HepG2 (cell line): ENCODE measurements around the gene SIRT7. TPM values are rescaled to one million over a fixed set of nuclear protein-coding genes. Genes with fewer than 3 reads are reported as not detected.

Experiments
- CCDC6 ChIP-seq: sonication (generic); formaldehyde crosslinking; IDR thresholded peaks from 2 replicates; pipeline ENCODE4 v1.8.1; 2022; ENCODE audit warnings: mild to moderate bottlenecking, missing genetic modification reagents, moderate library complexity
- EED ChIP-seq: sonication (generic); formaldehyde crosslinking; IDR thresholded peaks from 2 replicates; pipeline ENCODE4 v1.5.0; 2020; ENCODE audit warnings: mild to moderate bottlenecking, missing genetic modification reagents
- FOSL2 ChIP-seq: sonication (generic); formaldehyde crosslinking; IDR thresholded peaks from 2 replicates; pipeline ENCODE4 v1.4.0; 2020; ENCODE audit warnings: missing genetic modification reagents
- KLF16 ChIP-seq, 2 experiments: sonication (generic) in 1 of 2; formaldehyde crosslinking in 1 of 2; IDR thresholded peaks; 2 replicates each; pipeline versions ENCODE4 v1.6.1 to v1.8.0; 2016 to 2023; ENCODE audit warnings: missing genetic modification reagents in 2 of 2, missing compliant biosample characterization in 1 of 2
- MXI1 ChIP-seq: IDR thresholded peaks from 3 replicates; pipeline ENCODE4 v1.6.1; 2012; ENCODE audit warnings: low read depth, low read length, inconsistent platforms, borderline replicate concordance
- NFATC3 ChIP-seq: sonication (generic); formaldehyde crosslinking; IDR thresholded peaks from 2 replicates; pipeline ENCODE4 v1.5.1; 2020; ENCODE audit warnings: mild to moderate bottlenecking, missing genetic modification reagents
- NR2C2 ChIP-seq: sonication (generic); formaldehyde crosslinking; IDR thresholded peaks from 2 replicates; pipeline ENCODE4 v1.4.0; 2020; ENCODE audit warnings: missing genetic modification reagents, mild to moderate bottlenecking, moderate library complexity, borderline replicate concordance
- PAWR ChIP-seq: sonication (generic); formaldehyde crosslinking; IDR thresholded peaks from 2 replicates; pipeline ENCODE4 v1.4.0; 2020; ENCODE audit warnings: missing genetic modification reagents, mild to moderate bottlenecking, borderline replicate concordance
- RBAK ChIP-seq: sonication (generic); formaldehyde crosslinking; IDR thresholded peaks from 2 replicates; pipeline ENCODE4 v1.5.1; 2020; ENCODE audit warnings: mild to moderate bottlenecking, missing genetic modification reagents
- SMAD9 ChIP-seq: sonication (generic); formaldehyde crosslinking; IDR thresholded peaks from 2 replicates; pipeline ENCODE4 v1.5.1; 2020; ENCODE audit warnings: mild to moderate bottlenecking, missing genetic modification reagents
- ZNF546 ChIP-seq: sonication (generic); formaldehyde crosslinking; conservative IDR thresholded peaks from 2 replicates; pipeline ENCODE4 v1.8.1; 2023; ENCODE audit warnings: mild to moderate bottlenecking, missing genetic modification reagents
- polyA plus RNA-seq, 8 experiments: library from polyadenylated mRNA; depleted of rRNA in 3 of 8; stranded (reverse) in 7 of 8; unstranded in 1 of 8; fragments of >200 nt; fragmentation: Illumina TruSeq in 4 of 8; extraction: Trizol in 4 of 8; gene quantifications; 2 replicates each; pipeline versions ENCODE4 v1.2.1 to v1.2.3, GENCODE V29; 2011 to 2016; ENCODE audit warnings: low read depth in 4 of 8, missing spikeins in 1 of 8, mixed read lengths in 1 of 8; ENCODE audit not compliant: insufficient read depth in 1 of 8
- total RNA-seq, 5 experiments: library from RNA; depleted of rRNA; stranded (reverse); fragments of >200 nt; fragmentation: Illumina TruSeq; extraction: Trizol; gene quantifications; 2 replicates each; pipeline ENCODE4 v1.2.3, GENCODE V29; 2016; ENCODE audit warnings: low read depth in 1 of 5
- TF ChIP-seq, protein P1 (sequence below): sonication (generic); formaldehyde crosslinking; IDR thresholded peaks from 2 replicates; pipeline ENCODE4 v1.4.0; 2020; ENCODE audit warnings: missing genetic modification reagents, borderline replicate concordance
- TF ChIP-seq, protein P2 (sequence below): sonication (generic); formaldehyde crosslinking; IDR thresholded peaks from 2 replicates; pipeline ENCODE4 v1.4.0; 2020; ENCODE audit warnings: missing genetic modification reagents
- TF ChIP-seq, protein P3 (sequence below): sonication (generic); formaldehyde crosslinking; IDR thresholded peaks from 2 replicates; pipeline ENCODE4 v1.4.0; 2020; ENCODE audit warnings: missing genetic modification reagents
- TF ChIP-seq, protein P4 (sequence below): sonication (generic); formaldehyde crosslinking; IDR thresholded peaks from 2 replicates; pipeline ENCODE4 v1.4.0; 2020; ENCODE audit warnings: missing genetic modification reagents
- TF ChIP-seq, protein P5 (sequence below): sonication (generic); formaldehyde crosslinking; conservative IDR thresholded peaks from 2 replicates; pipeline ENCODE4 v1.8.1; 2023; ENCODE audit warnings: missing genetic modification reagents
- TF ChIP-seq, protein P6 (sequence below): sonication (generic); formaldehyde crosslinking; IDR thresholded peaks from 2 replicates; pipeline ENCODE4 v1.4.0; 2020; ENCODE audit warnings: missing genetic modification reagents

SIRT7 gene
- total and polyA plus RNA-seq, 2 of the 13 experiments (the other 11 are each of a cell fraction or from before 2014, with no cell fraction given), result 8.3 to 24.8 TPM

DNA sequence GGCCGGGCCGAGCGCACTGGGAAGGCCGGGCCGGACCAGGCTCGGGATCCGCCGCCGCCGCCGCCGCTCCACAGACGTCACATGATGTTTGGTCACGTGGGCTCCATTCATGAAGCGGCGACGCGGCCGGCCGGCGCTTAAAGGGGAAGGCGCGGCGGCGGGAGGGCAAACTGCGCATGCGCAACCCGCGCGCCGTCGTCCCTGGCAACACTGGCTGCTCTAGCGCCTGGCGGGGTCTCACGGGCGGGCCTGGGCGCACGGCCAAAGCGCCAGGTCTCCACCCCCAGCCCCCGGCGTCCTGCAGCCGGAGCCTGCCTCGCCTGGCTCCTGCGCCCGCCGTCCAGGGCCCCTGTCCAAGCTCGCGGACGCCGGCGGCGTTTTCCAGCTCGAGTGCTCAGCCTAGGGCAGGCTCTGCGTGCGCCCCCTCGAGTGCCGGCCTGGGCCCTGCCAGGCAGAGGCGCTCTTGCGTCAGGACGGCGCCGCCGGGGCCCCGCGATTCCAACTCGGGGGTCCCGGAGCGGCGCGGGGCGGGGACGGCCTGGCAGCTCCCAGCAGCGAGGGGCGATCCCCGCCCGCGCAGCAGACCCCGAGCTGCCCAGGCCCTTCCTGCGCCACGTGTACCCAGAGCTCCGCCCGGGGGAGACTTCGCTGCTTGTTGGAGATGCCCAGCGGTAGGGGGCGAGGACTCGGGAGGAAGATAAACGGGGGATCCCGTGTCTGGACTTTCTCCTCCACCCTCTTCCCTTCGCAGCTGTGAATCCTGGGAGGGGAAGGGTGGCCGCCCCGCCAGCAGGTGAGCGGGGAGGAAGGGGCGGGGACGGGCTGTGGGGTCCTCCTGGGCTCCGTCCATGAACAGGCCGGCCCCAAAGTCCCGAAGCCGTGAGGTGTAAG, 9.9 kb upstream of the SIRT7 start, which contains the start of gene MAFG (continued):
- TF ChIP-seq, protein P1, sequence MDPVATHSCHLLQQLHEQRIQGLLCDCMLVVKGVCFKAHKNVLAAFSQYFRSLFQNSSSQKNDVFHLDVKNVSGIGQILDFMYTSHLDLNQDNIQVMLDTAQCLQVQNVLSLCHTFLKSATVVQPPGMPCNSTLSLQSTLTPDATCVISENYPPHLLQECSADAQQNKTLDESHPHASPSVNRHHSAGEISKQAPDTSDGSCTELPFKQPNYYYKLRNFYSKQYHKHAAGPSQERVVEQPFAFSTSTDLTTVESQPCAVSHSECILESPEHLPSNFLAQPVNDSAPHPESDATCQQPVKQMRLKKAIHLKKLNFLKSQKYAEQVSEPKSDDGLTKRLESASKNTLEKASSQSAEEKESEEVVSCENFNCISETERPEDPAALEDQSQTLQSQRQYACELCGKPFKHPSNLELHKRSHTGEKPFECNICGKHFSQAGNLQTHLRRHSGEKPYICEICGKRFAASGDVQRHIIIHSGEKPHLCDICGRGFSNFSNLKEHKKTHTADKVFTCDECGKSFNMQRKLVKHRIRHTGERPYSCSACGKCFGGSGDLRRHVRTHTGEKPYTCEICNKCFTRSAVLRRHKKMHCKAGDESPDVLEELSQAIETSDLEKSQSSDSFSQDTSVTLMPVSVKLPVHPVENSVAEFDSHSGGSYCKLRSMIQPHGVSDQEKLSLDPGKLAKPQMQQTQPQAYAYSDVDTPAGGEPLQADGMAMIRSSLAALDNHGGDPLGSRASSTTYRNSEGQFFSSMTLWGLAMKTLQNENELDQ, result peak; percentile 35; the same call in 1 of the 2 replicates
- TF ChIP-seq CCDC6 (peak; percentile 92; the same call in 1 of the 2 replicates), SMAD9 (CRISPR knock-in tag) (no peak; the same call in 1 of the 2 replicates), MXI1 (peak; percentile 94), NFATC3 (0 out of 2 replicates have a peak, but pooled peaks have one; percentile 12), EED (CRISPR knock-in tag) (peak; percentile 66), RBAK (CRISPR knock-in tag) (no peak), FOSL2 (0 out of 2 replicates have a peak, but pooled peaks have one; percentile 16), KLF16 (CRISPR knock-in tag; IDR thresholded peaks at IDR 0.05) (peak in 1 of 2 experiments; percentile 59; a peak in 2 of 4 replicates), PAWR (no peak), ZNF546 (CRISPR knock-in tag) (peak; percentile 74), NR2C2 (CRISPR knock-in tag) (peak; percentile 66; the same call in 1 of the 2 replicates)
- TF ChIP-seq, protein P2, sequence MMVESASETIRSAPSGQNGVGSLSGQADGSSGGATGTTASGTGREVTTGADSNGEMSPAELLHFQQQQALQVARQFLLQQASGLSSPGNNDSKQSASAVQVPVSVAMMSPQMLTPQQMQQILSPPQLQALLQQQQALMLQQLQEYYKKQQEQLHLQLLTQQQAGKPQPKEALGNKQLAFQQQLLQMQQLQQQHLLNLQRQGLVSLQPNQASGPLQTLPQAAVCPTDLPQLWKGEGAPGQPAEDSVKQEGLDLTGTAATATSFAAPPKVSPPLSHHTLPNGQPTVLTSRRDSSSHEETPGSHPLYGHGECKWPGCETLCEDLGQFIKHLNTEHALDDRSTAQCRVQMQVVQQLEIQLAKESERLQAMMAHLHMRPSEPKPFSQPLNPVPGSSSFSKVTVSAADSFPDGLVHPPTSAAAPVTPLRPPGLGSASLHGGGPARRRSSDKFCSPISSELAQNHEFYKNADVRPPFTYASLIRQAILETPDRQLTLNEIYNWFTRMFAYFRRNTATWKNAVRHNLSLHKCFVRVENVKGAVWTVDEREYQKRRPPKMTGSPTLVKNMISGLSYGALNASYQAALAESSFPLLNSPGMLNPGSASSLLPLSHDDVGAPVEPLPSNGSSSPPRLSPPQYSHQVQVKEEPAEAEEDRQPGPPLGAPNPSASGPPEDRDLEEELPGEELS, result peak; percentile 43; the same call in 1 of the 2 replicates
- TF ChIP-seq, protein P3, sequence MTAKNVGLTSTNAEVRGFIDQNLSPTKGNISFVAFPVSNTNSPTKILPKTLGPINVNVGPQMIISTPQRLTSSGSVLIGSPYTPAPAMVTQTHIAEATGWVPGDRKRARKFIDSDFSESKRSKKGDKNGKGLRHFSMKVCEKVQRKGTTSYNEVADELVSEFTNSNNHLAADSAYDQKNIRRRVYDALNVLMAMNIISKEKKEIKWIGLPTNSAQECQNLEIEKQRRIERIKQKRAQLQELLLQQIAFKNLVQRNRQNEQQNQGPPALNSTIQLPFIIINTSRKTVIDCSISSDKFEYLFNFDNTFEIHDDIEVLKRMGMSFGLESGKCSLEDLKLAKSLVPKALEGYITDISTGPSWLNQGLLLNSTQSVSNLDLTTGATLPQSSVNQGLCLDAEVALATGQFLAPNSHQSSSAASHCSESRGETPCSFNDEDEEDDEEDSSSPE (CRISPR knock-in tag), result peak; percentile 83
- TF ChIP-seq, protein P4, sequence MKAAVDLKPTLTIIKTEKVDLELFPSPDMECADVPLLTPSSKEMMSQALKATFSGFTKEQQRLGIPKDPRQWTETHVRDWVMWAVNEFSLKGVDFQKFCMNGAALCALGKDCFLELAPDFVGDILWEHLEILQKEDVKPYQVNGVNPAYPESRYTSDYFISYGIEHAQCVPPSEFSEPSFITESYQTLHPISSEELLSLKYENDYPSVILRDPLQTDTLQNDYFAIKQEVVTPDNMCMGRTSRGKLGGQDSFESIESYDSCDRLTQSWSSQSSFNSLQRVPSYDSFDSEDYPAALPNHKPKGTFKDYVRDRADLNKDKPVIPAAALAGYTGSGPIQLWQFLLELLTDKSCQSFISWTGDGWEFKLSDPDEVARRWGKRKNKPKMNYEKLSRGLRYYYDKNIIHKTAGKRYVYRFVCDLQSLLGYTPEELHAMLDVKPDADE (CRISPR knock-in tag), result no peak; the same call in 1 of the 2 replicates
- TF ChIP-seq, protein P5, sequence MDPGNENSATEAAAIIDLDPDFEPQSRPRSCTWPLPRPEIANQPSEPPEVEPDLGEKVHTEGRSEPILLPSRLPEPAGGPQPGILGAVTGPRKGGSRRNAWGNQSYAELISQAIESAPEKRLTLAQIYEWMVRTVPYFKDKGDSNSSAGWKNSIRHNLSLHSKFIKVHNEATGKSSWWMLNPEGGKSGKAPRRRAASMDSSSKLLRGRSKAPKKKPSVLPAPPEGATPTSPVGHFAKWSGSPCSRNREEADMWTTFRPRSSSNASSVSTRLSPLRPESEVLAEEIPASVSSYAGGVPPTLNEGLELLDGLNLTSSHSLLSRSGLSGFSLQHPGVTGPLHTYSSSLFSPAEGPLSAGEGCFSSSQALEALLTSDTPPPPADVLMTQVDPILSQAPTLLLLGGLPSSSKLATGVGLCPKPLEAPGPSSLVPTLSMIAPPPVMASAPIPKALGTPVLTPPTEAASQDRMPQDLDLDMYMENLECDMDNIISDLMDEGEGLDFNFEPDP (CRISPR knock-in tag), result no peak
- TF ChIP-seq, protein P6, sequence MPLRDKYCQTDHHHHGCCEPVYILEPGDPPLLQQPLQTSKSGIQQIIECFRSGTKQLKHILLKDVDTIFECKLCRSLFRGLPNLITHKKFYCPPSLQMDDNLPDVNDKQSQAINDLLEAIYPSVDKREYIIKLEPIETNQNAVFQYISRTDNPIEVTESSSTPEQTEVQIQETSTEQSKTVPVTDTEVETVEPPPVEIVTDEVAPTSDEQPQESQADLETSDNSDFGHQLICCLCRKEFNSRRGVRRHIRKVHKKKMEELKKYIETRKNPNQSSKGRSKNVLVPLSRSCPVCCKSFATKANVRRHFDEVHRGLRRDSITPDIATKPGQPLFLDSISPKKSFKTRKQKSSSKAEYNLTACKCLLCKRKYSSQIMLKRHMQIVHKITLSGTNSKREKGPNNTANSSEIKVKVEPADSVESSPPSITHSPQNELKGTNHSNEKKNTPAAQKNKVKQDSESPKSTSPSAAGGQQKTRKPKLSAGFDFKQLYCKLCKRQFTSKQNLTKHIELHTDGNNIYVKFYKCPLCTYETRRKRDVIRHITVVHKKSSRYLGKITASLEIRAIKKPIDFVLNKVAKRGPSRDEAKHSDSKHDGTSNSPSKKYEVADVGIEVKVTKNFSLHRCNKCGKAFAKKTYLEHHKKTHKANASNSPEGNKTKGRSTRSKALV (CRISPR knock-in tag), result peak; percentile 94
